Keratinocyte (primary cell): Measurements from ENCODE around the gene MRPL49. TPM values are rescaled to one million over a fixed set of nuclear protein-coding genes. Genes with fewer than 3 reads are reported as not detected.

Experiments
- DNase-seq: peaks from one replicate; pipeline ENCODE4 v3.0.0-alpha.2; 2011; ENCODE audit warnings: low read depth, missing footprints, low spot score
- FAIRE-seq: peaks from 2 replicates; lab custom pipeline; 2011; peaks lifted over from hg19 to GRCh38; lab: Jason Lieb, UNC
- H2AFZ ChIP-seq: 2 replicates; pipeline ENCODE4 v1.6.0; 2012; ENCODE audit warnings: low read length, control low read depth, inconsistent platforms; ENCODE audit not compliant: control insufficient read depth
- H3K27ac ChIP-seq: 2 replicates; pipeline ENCODE4 v1.5.1; 2011; ENCODE audit warnings: low read length; ENCODE audit not compliant: control insufficient read depth, insufficient read depth
- H3K27me3 ChIP-seq: 3 replicates; pipeline ENCODE4 v1.6.0; 2011; ENCODE audit warnings: low read length; ENCODE audit not compliant: control insufficient read depth, insufficient read depth; ENCODE audit errors: extremely low read depth
- H3K36me3 ChIP-seq, 2 experiments: 2 replicates in 1 of 2; 3 replicates in 1 of 2; pipeline ENCODE4 v1.5.1; 2011; ENCODE audit warnings: low read length in 2 of 2, mild to moderate bottlenecking in 1 of 2; ENCODE audit not compliant: control insufficient read depth in 2 of 2, insufficient read depth in 2 of 2; ENCODE audit errors: extremely low read depth in 1 of 2
- H3K4me1 ChIP-seq: 3 replicates; pipeline ENCODE4 v1.5.1; 2011; ENCODE audit warnings: low read length; ENCODE audit not compliant: control insufficient read depth, insufficient read depth; ENCODE audit errors: extremely low read depth
- H3K4me2 ChIP-seq: 3 replicates; pipeline ENCODE4 v1.6.0; 2011; ENCODE audit warnings: low read depth, low read length; ENCODE audit not compliant: control insufficient read depth, insufficient read depth; ENCODE audit errors: extremely low read depth
- H3K4me3 ChIP-seq, 3 experiments: fragments of 200-600 bp in 1 of 3; sonication (generic) in 1 of 3; 2 replicates in 2 of 3; 3 replicates in 1 of 3; pipeline ENCODE4 v1.5.1; 2011 to 2016; ENCODE audit warnings: low read length in 3 of 3, mild to moderate bottlenecking in 3 of 3, control low read depth in 2 of 3, inconsistent platforms in 1 of 3, low read depth in 1 of 3, mixed read lengths in 1 of 3, mixed run types in 1 of 3, moderate library complexity in 1 of 3; ENCODE audit not compliant: control insufficient read depth in 2 of 3, insufficient read depth in 2 of 3; ENCODE audit errors: extremely low read depth in 1 of 3
- H3K79me2 ChIP-seq: 2 replicates; pipeline ENCODE4 v1.6.0; 2012; ENCODE audit warnings: low read length; ENCODE audit not compliant: control insufficient read depth, insufficient read depth
- H3K9ac ChIP-seq: 3 replicates; pipeline ENCODE4 v1.6.0; 2011; ENCODE audit warnings: low read length; ENCODE audit not compliant: control insufficient read depth, insufficient read depth; ENCODE audit errors: extremely low read depth
- H3K9me1 ChIP-seq: 3 replicates; pipeline ENCODE4 v1.6.0; 2011; ENCODE audit warnings: low read length; ENCODE audit not compliant: control insufficient read depth, insufficient read depth; ENCODE audit errors: extremely low read depth
- H3K9me3 ChIP-seq: 2 replicates; pipeline ENCODE4 v1.5.1; 2012; ENCODE audit warnings: low read depth, low read length; ENCODE audit not compliant: control insufficient read depth
- H4K20me1 ChIP-seq: 3 replicates; pipeline ENCODE4 v1.6.0; 2011; ENCODE audit warnings: low read length; ENCODE audit not compliant: control insufficient read depth, insufficient read depth; ENCODE audit errors: extremely low read depth
- CTCF ChIP-seq, 3 experiments: IDR thresholded peaks in 1 of 3; conservative IDR thresholded peaks in 1 of 3; optimal IDR thresholded peaks in 1 of 3; 2 replicates in 2 of 3; 3 replicates in 1 of 3; pipeline versions ENCODE3 to v1.5.1; 2011; ENCODE audit warnings: low read length in 3 of 3, mild to moderate bottlenecking in 3 of 3, moderate library complexity in 2 of 3, control low read depth in 1 of 3, inconsistent platforms in 1 of 3; ENCODE audit not compliant: insufficient read depth in 2 of 3; ENCODE audit errors: extremely low read depth in 1 of 3
- EZH2 ChIP-seq: IDR thresholded peaks from one replicate; pipeline ENCODE4 v1.6.1; 2012; ENCODE audit warnings: inconsistent platforms, mild to moderate bottlenecking, low read length, moderate library complexity
- dilution Hi-C: fragments of 300-500 bp; cut with MboI; formaldehyde crosslinking; loops from one replicate; pipeline ENCODE4 v1.7.0; 2020; ENCODE audit warnings: low sequenced_read_pairs; ENCODE audit not compliant: extremely low pct_ligation_motif_present
- polyA plus RNA-seq, 5 experiments: library from polyadenylated mRNA; depleted of rRNA in 3 of 5; stranded (reverse) in 3 of 5; stranded (forward) in 1 of 5; unstranded in 1 of 5; fragments of >200 nt; gene quantifications; 1 replicate in 1 of 5; 2 replicates in 3 of 5; 3 replicates in 1 of 5; pipeline versions ENCODE4 v1.2.1 to v1.2.3, GENCODE V29; 2011 to 2012; ENCODE audit warnings: missing spikeins in 2 of 5, low read depth in 1 of 5, low replicate concordance in 1 of 5

Gene MRPL49
- polyA plus RNA-seq, 1 donor (not counting 4 experiments of a cell fraction or from before 2014, with no cell fraction given), result 49.6 TPM

DNA sequence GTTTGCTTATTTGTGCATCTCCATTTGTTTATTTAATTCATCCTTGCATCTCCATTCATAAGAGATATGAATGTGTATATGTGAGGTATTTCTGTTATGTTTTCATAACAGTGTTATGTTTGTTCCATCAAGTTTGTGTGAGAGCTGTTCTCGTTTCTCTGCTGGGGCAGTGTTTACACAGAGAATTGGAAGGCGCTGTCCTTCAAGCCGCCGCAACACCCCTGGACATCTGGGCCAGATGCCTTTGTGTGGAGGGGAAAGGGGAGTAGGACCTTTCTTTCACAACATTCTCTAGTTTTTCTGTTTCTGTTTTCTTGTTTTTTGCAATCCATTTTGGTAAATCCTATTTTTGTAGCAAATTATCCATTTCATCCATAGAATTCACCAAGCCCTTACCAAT is 17.5 kb upstream of the MRPL49 start:
- Histone ChIP-seq H3K36me3 (peaks cover 6 to 10% of the 10 kb centered on the region in 2 experiments), H3K9me3 (no peaks in the 10 kb centered on the region), H3K79me2 (peaks cover 2% of the 10 kb centered on the region), H3K27me3 (no peaks in the 10 kb centered on the region), H3K4me2 (no peak overlapping the region), H4K20me1 (no peaks in the 10 kb centered on the region), H3K9ac (no peak overlapping the region), H3K9me1 (no peaks in the 10 kb centered on the region), H3K4me3 (no peak overlapping the region), H2AFZ (no peak overlapping the region), H3K27ac (no peak overlapping the region), H3K4me1 (no peaks in the 10 kb centered on the region)
- dilution Hi-C loops, result no loop called here
- no peak for DNase-seq
- FAIRE-seq, result no peak
- TF ChIP-seq CTCF (optimal IDR thresholded peaks at IDR 0.05 in 1 of 3, IDR thresholded peaks at IDR 0.05 in 1 of 3, conservative IDR thresholded peaks at IDR 0.05 in 1 of 3; ENCODE audit: extremely low read depth in 1 of 3, insufficient read depth in 2 of 3, low read length in 3 of 3) (no peak), EZH2 (no peak)

DNA sequence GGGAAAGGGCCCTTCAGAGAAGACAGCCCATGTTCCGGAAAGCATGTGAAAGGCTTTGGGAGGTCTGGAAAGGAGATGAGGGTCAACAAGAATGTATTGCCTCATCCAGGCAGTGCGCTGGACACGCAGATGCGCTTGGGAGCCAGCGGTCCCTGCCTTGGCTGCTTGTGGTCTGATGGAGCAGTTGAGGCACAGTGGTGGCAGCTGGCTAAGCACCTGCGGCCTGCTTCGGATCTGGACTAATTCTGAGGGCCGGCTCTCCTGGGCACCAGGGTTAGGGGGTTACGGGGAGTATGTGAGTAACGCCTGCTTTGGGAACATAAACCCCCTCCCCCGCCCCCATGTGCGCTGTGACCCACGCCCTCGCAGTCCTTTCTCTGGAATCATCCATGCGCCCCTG is 15.0 kb upstream of the MRPL49 start:
- H3K9ac ChIP-seq, result no peak overlapping the region
- FAIRE-seq (no peak), DNase-seq (no peak)
- no peak for TF ChIP-seq EZH2
- TF ChIP-seq CTCF (optimal IDR thresholded peaks at IDR 0.05 in 1 of 3, IDR thresholded peaks at IDR 0.05 in 1 of 3, conservative IDR thresholded peaks at IDR 0.05 in 1 of 3; ENCODE audit: extremely low read depth in 1 of 3, insufficient read depth in 2 of 3, low read length in 3 of 3), result no peak
- peaks cover 2% of the 10 kb centered on the region for H3K79me2 ChIP-seq
- H3K27ac ChIP-seq, result no peak overlapping the region
- H3K36me3 ChIP-seq, result peaks cover 10 to 14% of the 10 kb centered on the region in 2 experiments
- H3K27me3 ChIP-seq, result no peaks in the 10 kb centered on the region
- H3K9me3 ChIP-seq, result no peaks in the 10 kb centered on the region
- H3K9me1 ChIP-seq, result no peaks in the 10 kb centered on the region
- no peak overlapping the region for H2AFZ ChIP-seq
- no peak overlapping the region for H3K4me3 ChIP-seq
- H3K4me2 ChIP-seq, result no peak overlapping the region
- dilution Hi-C loops, result no loop called here
- no peaks in the 10 kb centered on the region for H4K20me1 ChIP-seq
- peaks cover 8% of the 10 kb centered on the region for H3K4me1 ChIP-seq
